HFFc6 (cell line): ENCODE measurements around the gene OR10J4. TPM values are rescaled to one million over a fixed set of nuclear protein-coding genes. Genes with fewer than 3 reads are reported as not detected.
A peak's percentile ranks its signal among the peaks of the same experiment; 100 is the strongest.

Experiments used
- DNase-seq: peaks from one replicate; pipeline ENCODE4 v3.0.0-alpha.2; 2018
- H3K27ac Mint-ChIP-seq: 2 replicates; pipeline ENCODE4 v1.8.0; 2020; ENCODE audit warnings: mild to moderate bottlenecking, mixed read lengths
- H3K27me3 Mint-ChIP-seq: 2 replicates; pipeline ENCODE4 v1.8.0; 2021; ENCODE audit warnings: mild to moderate bottlenecking, moderate library complexity, mixed read lengths; ENCODE audit not compliant: insufficient read depth
- H3K36me3 Mint-ChIP-seq: 2 replicates; pipeline ENCODE4 v1.8.0; 2021; ENCODE audit warnings: low read depth, mixed read lengths
- H3K4me1 Mint-ChIP-seq: 2 replicates; pipeline ENCODE4 v1.8.0; 2020; ENCODE audit warnings: low read depth, mixed read lengths
- H3K4me3 Mint-ChIP-seq: 2 replicates; pipeline ENCODE4 v1.8.0; 2020; ENCODE audit warnings: mild to moderate bottlenecking, moderate library complexity, mixed read lengths
- H3K9me3 Mint-ChIP-seq: 2 replicates; pipeline ENCODE4 v1.8.0; 2020; ENCODE audit warnings: mild to moderate bottlenecking, mixed read lengths
- total RNA-seq, 6 experiments: library from RNA; stranded (reverse); fragmentation: NEBNext Ultra II Directional; extraction: Animal tissue kit (Norgen Biotek cat#: 25700); gene quantifications; 2 replicates in 1 of 6; 3 replicates in 5 of 6; pipeline ENCODE4 v1.2.3, GENCODE V29; 2021
- TF ChIP-seq, protein P1 (sequence below): fragments of 200-600 bp; sonication (generic); IDR thresholded peaks from 2 replicates; pipeline ENCODE4 v1.5.0; 2021; ENCODE audit warnings: antibody characterized with exemption, mild to moderate bottlenecking

The OR10J4 gene
- total RNA-seq, 6 experiments from 2014 or later = not detected

GRCh38 chr1:159429074-159429861 is 2.7 kb upstream of the OR10J4 start:
- peak; percentile 96 for DNase-seq
- Mint-ChIP-seq H3K9me3 (no peaks in the 10 kb centered on the region; the same call in 1 of the 2 replicates), H3K36me3 (no peaks in the 10 kb centered on the region), H3K27me3 (no peaks in the 10 kb centered on the region; the same call in 1 of the 2 replicates), H3K4me3 (peak overlapping the region; percentile 69), H3K4me1 (peaks cover 49% of the 10 kb centered on the region), H3K27ac (peak overlapping the region; percentile 81)
- TF ChIP-seq, protein P1, sequence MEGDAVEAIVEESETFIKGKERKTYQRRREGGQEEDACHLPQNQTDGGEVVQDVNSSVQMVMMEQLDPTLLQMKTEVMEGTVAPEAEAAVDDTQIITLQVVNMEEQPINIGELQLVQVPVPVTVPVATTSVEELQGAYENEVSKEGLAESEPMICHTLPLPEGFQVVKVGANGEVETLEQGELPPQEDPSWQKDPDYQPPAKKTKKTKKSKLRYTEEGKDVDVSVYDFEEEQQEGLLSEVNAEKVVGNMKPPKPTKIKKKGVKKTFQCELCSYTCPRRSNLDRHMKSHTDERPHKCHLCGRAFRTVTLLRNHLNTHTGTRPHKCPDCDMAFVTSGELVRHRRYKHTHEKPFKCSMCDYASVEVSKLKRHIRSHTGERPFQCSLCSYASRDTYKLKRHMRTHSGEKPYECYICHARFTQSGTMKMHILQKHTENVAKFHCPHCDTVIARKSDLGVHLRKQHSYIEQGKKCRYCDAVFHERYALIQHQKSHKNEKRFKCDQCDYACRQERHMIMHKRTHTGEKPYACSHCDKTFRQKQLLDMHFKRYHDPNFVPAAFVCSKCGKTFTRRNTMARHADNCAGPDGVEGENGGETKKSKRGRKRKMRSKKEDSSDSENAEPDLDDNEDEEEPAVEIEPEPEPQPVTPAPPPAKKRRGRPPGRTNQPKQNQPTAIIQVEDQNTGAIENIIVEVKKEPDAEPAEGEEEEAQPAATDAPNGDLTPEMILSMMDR = no peak

- Mint-ChIP-seq H3K4me3 (no peak overlapping the region), H3K27me3 (no peaks in the 10 kb centered on the region; the same call in 1 of the 2 replicates), H3K36me3 (no peaks in the 10 kb centered on the region), H3K27ac (no peak overlapping the region), H3K4me1 (peaks cover 36% of the 10 kb centered on the region), H3K9me3 (no peaks in the 10 kb centered on the region; the same call in 1 of the 2 replicates)
- TF ChIP-seq, protein P1 = no peak
- DNase-seq = no peak
These were observed 1.0 kb upstream of the OR10J4 start for GRCh38 chr1:159430985-159431384.

DNA sequence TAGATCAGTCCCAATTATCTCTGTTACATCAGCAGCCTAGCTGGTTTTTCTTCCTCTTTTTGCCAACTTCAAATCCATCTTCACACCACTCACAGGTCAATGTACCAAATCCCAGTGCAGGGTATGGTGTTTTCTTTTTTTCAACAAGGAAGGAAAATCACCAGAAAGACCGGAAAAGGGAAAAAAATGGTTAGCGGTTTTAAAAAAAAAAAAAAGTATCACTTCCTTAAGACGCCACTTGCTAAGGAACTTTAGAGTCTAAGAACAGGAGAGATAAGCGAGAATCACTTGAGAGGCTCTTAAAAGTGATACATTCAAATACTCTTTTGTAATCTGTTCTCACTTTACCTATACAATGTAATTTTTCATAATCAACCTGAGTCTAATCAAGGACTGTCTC is 4.5 kb downstream of the OR10J4 start:
- H3K27ac Mint-ChIP-seq = no peak overlapping the region
- no peaks in the 10 kb centered on the region; the same call in 1 of the 2 replicates for H3K27me3 Mint-ChIP-seq
- TF ChIP-seq, protein P1 = no peak
- H3K36me3 Mint-ChIP-seq = peaks cover 4% of the 10 kb centered on the region; the same call in 1 of the 2 replicates
- no peak for DNase-seq
- no peak overlapping the region for H3K4me3 Mint-ChIP-seq
- peaks cover 38% of the 10 kb centered on the region for H3K4me1 Mint-ChIP-seq
- no peaks in the 10 kb centered on the region for H3K9me3 Mint-ChIP-seq

- Mint-ChIP-seq H3K9me3 (no peaks in the 10 kb centered on the region), H3K27ac (peak within 1 kb of the TSS; percentile 12; the same call in 1 of the 2 replicates), H3K4me1 (peaks cover 65% of the 10 kb centered on the region), H3K27me3 (no peaks in the 10 kb centered on the region; the same call in 1 of the 2 replicates), H3K36me3 (peaks cover 6% of the 10 kb centered on the region; the same call in 1 of the 2 replicates), H3K4me3 (peak within 1 kb of the TSS; percentile 3; the same call in 1 of the 2 replicates)
- TF ChIP-seq, protein P1 = no peak
- no peak for DNase-seq
These were observed 7.4 kb downstream of the OR10J4 start, which contains the start of gene OR10J1 for GRCh38 chr1:159439422-159439821. TSS of gene OR10J1 (plus strand) at chr1:159439722. CDS start at chr1:159439792, 70 bp downstream.

DNA sequence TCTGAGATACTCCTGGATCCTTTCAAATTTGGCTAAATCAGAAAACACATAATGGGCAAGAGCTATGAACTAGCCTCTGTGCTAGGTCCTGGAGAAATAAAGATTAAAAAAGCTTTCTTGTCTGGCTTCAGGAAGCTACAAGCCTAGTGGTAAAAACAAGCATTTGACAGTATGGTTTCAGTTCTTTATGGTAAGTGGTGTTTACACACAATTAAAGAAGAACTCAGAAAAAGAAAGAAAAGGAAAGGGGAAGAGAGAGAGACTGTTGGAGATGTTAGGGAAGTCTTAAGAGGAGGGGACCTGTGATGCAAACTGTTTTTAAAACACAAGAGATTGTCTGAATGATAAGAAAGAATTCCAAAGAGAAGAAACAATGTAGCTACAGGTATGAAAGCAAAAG is 9.4 kb downstream of the OR10J4 start:
- Mint-ChIP-seq H3K9me3 (no peaks in the 10 kb centered on the region), H3K4me3 (peak overlapping the region; percentile 12; the same call in 1 of the 2 replicates), H3K36me3 (peaks cover 6% of the 10 kb centered on the region; the same call in 1 of the 2 replicates), H3K27ac (peak overlapping the region; percentile 22), H3K27me3 (no peaks in the 10 kb centered on the region; the same call in 1 of the 2 replicates), H3K4me1 (peaks cover 79% of the 10 kb centered on the region)
- no peak for DNase-seq
- TF ChIP-seq, protein P1 = no peak
